Endothelial cell of umbilical vein (primary cell): ENCODE data around the gene CDCP1. TPM values are rescaled to one million over a fixed set of nuclear protein-coding genes. Genes with fewer than 3 reads are reported as not detected.

Source experiments
- BruUV-seq: library from RNA; stranded (reverse); fragments of 400-500 nt; replicated peaks from 2 replicates; lab custom pipeline; 2021; lab: Mats Ljungman, UMichigan
- CTCF ChIA-PET: fragments of 300-600, 350-600 bp; sonication (Branson Sonifier 250); formaldehyde crosslinking; loops from one replicate; lab custom pipeline; 2021; ENCODE audit warnings: antibody characterized with exemption, inconsistent platforms; lab: Charles Lee
- POLR2A ChIA-PET: fragments of 300-600, 350-600 bp; sonication (Branson Sonifier 250); formaldehyde crosslinking; loops from one replicate; lab custom pipeline; 2021; ENCODE audit warnings: antibody characterized with exemption, inconsistent platforms; lab: Charles Lee
- DNase-seq: peaks from one replicate; pipeline ENCODE4 v3.0.0-alpha.2; 2011; ENCODE audit warnings: low read depth, low spot score
- FAIRE-seq: peaks from 2 replicates; lab custom pipeline; 2011; peaks lifted over from hg19 to GRCh38; lab: Jason Lieb, UNC
- H2AFZ ChIP-seq: 2 replicates; pipeline ENCODE4 v1.6.0; 2012; ENCODE audit warnings: low read depth, low read length, control low read depth, inconsistent platforms
- H3K27ac ChIP-seq: 2 replicates; pipeline ENCODE4 v1.5.1; 2011; ENCODE audit warnings: low read depth, mild to moderate bottlenecking, control low read depth, low read length, moderate library complexity; ENCODE audit not compliant: insufficient read depth
- H3K27me3 ChIP-seq, 2 experiments: 2 replicates each; pipeline versions ENCODE4 v1.6.0 to v1.6.1; 2011; ENCODE audit warnings: low read length in 2 of 2, mixed read lengths in 1 of 2; ENCODE audit not compliant: control insufficient read depth in 2 of 2, insufficient read depth in 2 of 2
- H3K36me3 ChIP-seq, 2 experiments: 2 replicates in 1 of 2; 3 replicates in 1 of 2; pipeline ENCODE4 v1.5.1; 2011; ENCODE audit warnings: low read length in 2 of 2, mild to moderate bottlenecking in 1 of 2, moderate library complexity in 1 of 2; ENCODE audit not compliant: control insufficient read depth in 2 of 2, insufficient read depth in 2 of 2; ENCODE audit errors: extremely low read depth in 1 of 2
- H3K4me1 ChIP-seq: 3 replicates; pipeline ENCODE4 v1.5.1; 2011; ENCODE audit warnings: mild to moderate bottlenecking, low read length; ENCODE audit not compliant: control insufficient read depth, insufficient read depth; ENCODE audit errors: extremely low read depth
- H3K4me2 ChIP-seq: 2 replicates; pipeline ENCODE4 v1.6.1; 2011; ENCODE audit warnings: low read length, control low read depth, mixed read lengths; ENCODE audit not compliant: insufficient read depth
- H3K4me3 ChIP-seq, 3 experiments: fragments of 200-600 bp in 1 of 3; sonication (generic), shearing (Covaris generic) in 1 of 3; replicated peaks in 1 of 3; 2 replicates each; pipeline ENCODE4 v1.5.1; 2011 to 2016; ENCODE audit warnings: control low read depth in 3 of 3, low read length in 3 of 3, mild to moderate bottlenecking in 2 of 3, inconsistent platforms in 1 of 3, low read depth in 1 of 3, moderate library complexity in 1 of 3; ENCODE audit not compliant: insufficient read depth in 1 of 3
- H3K79me2 ChIP-seq: 2 replicates; pipeline ENCODE4 v1.6.0; 2012; ENCODE audit warnings: low read length, inconsistent platforms; ENCODE audit not compliant: control insufficient read depth, insufficient read depth
- H3K9ac ChIP-seq: replicated peaks from 2 replicates; pipeline ENCODE3; 2011; ENCODE audit warnings: low read length, control low read depth; ENCODE audit not compliant: insufficient read depth; ENCODE audit errors: extremely low read depth
- H3K9me1 ChIP-seq: replicated peaks from 3 replicates; pipeline ENCODE4 v1.6.0; 2011; ENCODE audit warnings: mild to moderate bottlenecking, low read length; ENCODE audit not compliant: control insufficient read depth, insufficient read depth; ENCODE audit errors: extremely low read depth
- H3K9me3 ChIP-seq: replicated peaks from 2 replicates; pipeline ENCODE4 v1.5.1; 2012; ENCODE audit warnings: low read length, inconsistent platforms; ENCODE audit not compliant: control insufficient read depth, insufficient read depth
- H4K20me1 ChIP-seq: replicated peaks from 2 replicates; pipeline ENCODE3; 2011; ENCODE audit warnings: mild to moderate bottlenecking, low read length; ENCODE audit not compliant: control insufficient read depth, insufficient read depth; ENCODE audit errors: extremely low read depth
- FOS ChIP-seq: IDR thresholded peaks from 2 replicates; pipeline ENCODE4 v1.6.1; 2011; ENCODE audit warnings: mild to moderate bottlenecking, low read length, moderate library complexity, borderline replicate concordance; ENCODE audit not compliant: insufficient read depth
- GATA2 ChIP-seq: IDR thresholded peaks from 2 replicates; pipeline ENCODE4 v1.7.0; 2011; ENCODE audit warnings: low read depth, mild to moderate bottlenecking, moderate library complexity, mixed read lengths, low read length; ENCODE audit not compliant: insufficient read length, insufficient read depth
- JUN ChIP-seq: IDR thresholded peaks from 2 replicates; pipeline ENCODE4 v1.6.1; 2011; ENCODE audit warnings: borderline replicate concordance, low read depth; ENCODE audit not compliant: insufficient read length, insufficient read depth
- MYC ChIP-seq: IDR thresholded peaks from one replicate; pipeline ENCODE4 v1.6.1; 2011; ENCODE audit warnings: mild to moderate bottlenecking, low read depth, low read length
- POLR2A ChIP-seq: IDR thresholded peaks from 2 replicates; pipeline ENCODE4 v1.6.1; 2012; ENCODE audit warnings: low read depth, mild to moderate bottlenecking, control low read depth, low read length
- dilution Hi-C: fragments of 300-500 bp; cut with MboI; formaldehyde crosslinking; loops from one replicate; pipeline ENCODE4 v1.15.0; 2019; ENCODE audit warnings: low sequenced_read_pairs; ENCODE audit not compliant: extremely low pct_ligation_motif_present
- intact Hi-C: fragments of 100-400 bp; cut with micrococcal nuclease; formaldehyde crosslinking; loops from one replicate; pipeline ENCODE4 v1.10.0; 2022
- polyA plus RNA-seq, 4 experiments: library from polyadenylated mRNA; depleted of rRNA in 3 of 4; stranded (reverse) in 3 of 4; unstranded in 1 of 4; fragments of >200 nt; gene quantifications; 2 replicates each; pipeline versions ENCODE4 v1.2.1 to v1.2.3, GENCODE V29; 2011 to 2012; ENCODE audit warnings: missing spikeins in 1 of 4
- total RNA-seq: library from RNA; stranded (reverse); gene quantifications from 2 replicates; pipeline ENCODE4 v1.2.3, GENCODE V29; 2021
- TF ChIP-seq, protein P1 (sequence below): IDR thresholded peaks from 2 replicates; pipeline ENCODE4 v1.6.1; 2011; ENCODE audit not compliant: insufficient read depth, insufficient read length
- TF ChIP-seq, protein P2 (sequence below), 2 donors: IDR thresholded peaks; 1 replicate in 1 of 2; 2 replicates in 1 of 2; pipeline ENCODE4 v1.5.1; 2011; ENCODE audit warnings: low read length in 2 of 2, mild to moderate bottlenecking in 2 of 2, moderate library complexity in 2 of 2, control low read depth in 1 of 2, inconsistent platforms in 1 of 2, low read depth in 1 of 2; ENCODE audit not compliant: insufficient read depth in 1 of 2; ENCODE audit errors: extremely low read depth in 1 of 2

The CDCP1 gene
- total and polyA plus RNA-seq, 2 donors (not counting 3 experiments of a cell fraction or from before 2014, with no cell fraction given), result 0.01 to 0.22 TPM

DNA sequence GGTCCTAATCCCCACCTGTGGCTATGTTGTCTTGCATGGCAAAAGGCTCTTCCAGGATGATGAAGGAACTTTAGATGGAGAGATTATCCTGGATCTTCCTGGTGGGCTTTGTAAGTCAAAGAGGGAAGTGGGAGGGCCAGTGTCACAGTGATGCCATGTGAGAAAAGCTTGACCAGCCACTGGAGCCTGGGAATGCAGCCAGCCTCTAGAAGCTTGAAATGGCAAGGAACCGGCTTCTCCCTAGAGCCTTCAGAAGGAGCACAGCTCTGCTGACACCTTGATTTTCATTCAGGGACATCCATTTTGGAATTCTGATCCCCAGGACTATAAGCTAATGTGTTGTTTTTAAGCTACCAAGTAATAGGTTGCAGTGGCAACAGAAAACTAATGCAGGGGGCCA lies 61.8 kb downstream of the CDCP1 start:
- no peak for FAIRE-seq
- no peaks in the 10 kb centered on the region for H3K9me3 ChIP-seq
- H2AFZ ChIP-seq, result no peak overlapping the region
- no peaks in the 10 kb centered on the region for H3K36me3 ChIP-seq
- H3K27ac ChIP-seq, result no peak overlapping the region
- intact Hi-C loops, result no loop called here
- CTCF ChIA-PET, result no interaction called here
- H3K4me1 ChIP-seq, result peaks cover 2% of the 10 kb centered on the region
- dilution Hi-C loops, result no loop called here
- H4K20me1 ChIP-seq, result no peaks in the 10 kb centered on the region
- no peak overlapping the region for H3K4me3 ChIP-seq
- peaks cover 0 to 2% of the 10 kb centered on the region in 2 experiments for H3K27me3 ChIP-seq
- POLR2A ChIA-PET, result interaction anchor here (0.5 kb wide), 1 partner anchor 30 kb away, joined by 3 read pairs; no protein-coding TSS in a partner anchor
- no peak overlapping the region for H3K9ac ChIP-seq
- TF ChIP-seq JUN (no peak), MYC (no peak), FOS (no peak), POLR2A (no peak), GATA2 (no peak)
- TF ChIP-seq, protein P1, sequence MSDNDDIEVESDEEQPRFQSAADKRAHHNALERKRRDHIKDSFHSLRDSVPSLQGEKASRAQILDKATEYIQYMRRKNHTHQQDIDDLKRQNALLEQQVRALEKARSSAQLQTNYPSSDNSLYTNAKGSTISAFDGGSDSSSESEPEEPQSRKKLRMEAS, result no peak
- TF ChIP-seq, protein P2, sequence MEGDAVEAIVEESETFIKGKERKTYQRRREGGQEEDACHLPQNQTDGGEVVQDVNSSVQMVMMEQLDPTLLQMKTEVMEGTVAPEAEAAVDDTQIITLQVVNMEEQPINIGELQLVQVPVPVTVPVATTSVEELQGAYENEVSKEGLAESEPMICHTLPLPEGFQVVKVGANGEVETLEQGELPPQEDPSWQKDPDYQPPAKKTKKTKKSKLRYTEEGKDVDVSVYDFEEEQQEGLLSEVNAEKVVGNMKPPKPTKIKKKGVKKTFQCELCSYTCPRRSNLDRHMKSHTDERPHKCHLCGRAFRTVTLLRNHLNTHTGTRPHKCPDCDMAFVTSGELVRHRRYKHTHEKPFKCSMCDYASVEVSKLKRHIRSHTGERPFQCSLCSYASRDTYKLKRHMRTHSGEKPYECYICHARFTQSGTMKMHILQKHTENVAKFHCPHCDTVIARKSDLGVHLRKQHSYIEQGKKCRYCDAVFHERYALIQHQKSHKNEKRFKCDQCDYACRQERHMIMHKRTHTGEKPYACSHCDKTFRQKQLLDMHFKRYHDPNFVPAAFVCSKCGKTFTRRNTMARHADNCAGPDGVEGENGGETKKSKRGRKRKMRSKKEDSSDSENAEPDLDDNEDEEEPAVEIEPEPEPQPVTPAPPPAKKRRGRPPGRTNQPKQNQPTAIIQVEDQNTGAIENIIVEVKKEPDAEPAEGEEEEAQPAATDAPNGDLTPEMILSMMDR (IDR thresholded peaks at IDR 0.05; ENCODE audit: extremely low read depth in 1 of 2, insufficient read depth in 1 of 2, low read depth in 1 of 2, low read length in 2 of 2), result no peak
- no peak for DNase-seq
- BruUV-seq, result no TSS peak
- no peaks in the 10 kb centered on the region for H3K9me1 ChIP-seq
- no peaks in the 10 kb centered on the region for H3K79me2 ChIP-seq
- no peak overlapping the region for H3K4me2 ChIP-seq
